GM21576 (cell line): Measurements from ENCODE around the gene CAT.
"Not testable (repeated sequence)": the region's sequence is repeated elsewhere in the genome, so short reads cannot be mapped to it uniquely, and the experiment has no call there.

ENCODE experiments used
- ATAC-seq: cut with Tn5 transposase; IDR thresholded peaks from one replicate; pipeline ENCODE4 v1.9.1; 2021; ENCODE audit warnings: mild to moderate bottlenecking, moderate library complexity; ENCODE audit not compliant: unreplicated experiment

The CAT gene

GRCh38 chr11:34424826-34425225, 13.9 kb upstream of the CAT start:
- ATAC-seq: not testable (repeated sequence)

- no peak for ATAC-seq
These were observed 13.4 kb upstream of the CAT start for GRCh38 chr11:34425360-34425759.

DNA sequence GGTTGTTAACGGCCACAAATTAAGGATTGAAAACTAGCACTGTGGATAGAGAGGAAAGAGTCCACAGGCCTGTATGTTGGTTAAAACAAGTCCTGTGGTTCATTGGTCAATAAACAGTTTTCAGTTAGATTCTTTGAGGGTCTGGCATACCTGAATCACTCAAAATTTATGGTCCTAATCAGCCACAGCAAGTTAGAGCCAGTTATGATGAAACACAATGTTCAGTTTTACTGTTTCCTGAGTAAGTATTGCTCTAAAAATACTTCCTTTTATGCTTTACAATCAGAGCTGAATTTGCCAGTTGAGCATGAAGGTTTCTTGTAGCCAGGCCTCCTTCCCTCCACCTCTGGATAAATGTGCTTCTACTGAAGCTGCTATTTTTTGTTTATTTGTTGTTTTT, 12.9 kb upstream of the CAT start:
- ATAC-seq: no peak

- no peak for ATAC-seq
These were observed 12.0 kb upstream of the CAT start for GRCh38 chr11:34426766-34427185.

DNA sequence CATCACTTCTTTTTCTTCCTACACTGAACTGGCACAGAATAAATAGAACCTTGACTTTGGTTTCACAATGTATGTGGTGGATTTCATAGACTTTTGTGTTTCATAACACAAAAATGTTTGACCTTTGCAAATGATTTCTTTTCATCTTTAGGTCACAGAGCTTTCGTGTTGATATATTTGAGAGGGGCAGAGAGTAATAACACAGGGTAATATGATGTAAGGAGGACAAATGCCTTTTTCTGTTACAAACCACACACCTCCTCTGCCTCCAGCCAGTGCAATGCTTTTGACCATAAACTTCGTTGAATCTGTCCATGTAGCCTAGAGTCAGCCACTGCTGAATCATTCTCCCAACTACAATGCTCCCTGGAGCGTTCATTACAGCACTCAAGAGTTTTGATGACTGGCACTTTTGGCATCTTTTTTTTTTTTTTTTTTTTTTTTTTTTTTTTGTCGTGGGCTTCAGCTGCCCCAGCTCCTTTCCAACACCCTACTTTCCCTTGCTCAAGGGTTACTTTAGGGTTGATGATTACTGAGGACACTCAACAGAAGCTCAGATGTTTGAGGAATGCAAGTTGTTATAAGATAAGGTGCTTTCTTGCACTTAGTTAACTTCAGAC, 11.4 kb upstream of the CAT start:
- no peak for ATAC-seq

- no peak for ATAC-seq
These were observed 6.8 kb upstream of the CAT start for GRCh38 chr11:34431979-34432378.

DNA sequence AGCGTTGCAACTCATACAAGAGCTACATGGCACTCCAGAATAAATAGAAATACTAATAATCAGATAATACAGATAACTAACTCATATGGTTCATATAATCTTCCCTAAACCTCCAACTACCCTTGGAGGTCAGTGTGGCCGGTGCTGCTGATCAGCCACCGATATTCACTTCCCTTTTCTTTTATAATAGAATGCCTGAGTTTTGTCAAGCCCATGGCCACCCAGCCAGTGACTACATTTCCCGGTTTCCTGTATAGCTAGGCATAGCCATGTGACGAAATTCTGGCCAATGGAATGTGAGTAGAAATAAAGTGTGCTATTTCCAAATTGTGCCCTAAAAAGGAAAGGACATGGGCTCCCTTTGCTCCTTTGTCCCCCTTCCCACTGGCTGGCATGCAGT, 5.9 kb upstream of the CAT start:
- no peak for ATAC-seq

GRCh38 chr11:34433899-34434298, 4.8 kb upstream of the CAT start:
- no peak for ATAC-seq

- ATAC-seq: no peak
These were observed 1.3 kb upstream of the CAT start for GRCh38 chr11:34437224-34438125.

DNA sequence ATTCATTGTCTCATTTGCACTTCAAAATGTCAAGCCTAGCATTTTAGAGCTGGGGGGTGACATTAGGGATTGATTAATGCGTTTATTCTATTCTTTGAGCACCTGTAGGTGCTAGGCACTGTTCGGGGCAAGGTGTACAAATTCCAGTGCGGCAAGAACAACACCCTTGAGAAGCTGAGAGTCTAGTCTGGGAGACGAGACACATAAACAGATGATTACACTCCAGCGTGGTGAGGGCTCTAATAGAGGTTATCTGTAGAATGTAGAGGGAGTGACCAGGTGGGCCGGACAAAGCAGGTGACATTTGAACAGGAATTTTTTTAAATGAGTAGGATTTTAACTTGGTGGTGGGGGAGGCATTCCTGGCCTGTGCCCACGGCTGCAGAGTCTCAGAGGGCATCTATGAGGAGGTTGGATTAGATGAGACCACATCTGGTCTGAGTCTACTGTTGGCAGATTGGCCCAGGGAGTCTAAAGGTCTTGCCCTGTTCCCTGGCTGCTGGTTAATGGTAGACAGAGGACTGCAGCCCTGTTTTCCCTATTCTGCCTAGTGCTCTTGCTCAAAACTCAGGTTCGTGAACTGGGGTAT, 970 bp downstream of the CAT start:
- ATAC-seq: no peak

DNA sequence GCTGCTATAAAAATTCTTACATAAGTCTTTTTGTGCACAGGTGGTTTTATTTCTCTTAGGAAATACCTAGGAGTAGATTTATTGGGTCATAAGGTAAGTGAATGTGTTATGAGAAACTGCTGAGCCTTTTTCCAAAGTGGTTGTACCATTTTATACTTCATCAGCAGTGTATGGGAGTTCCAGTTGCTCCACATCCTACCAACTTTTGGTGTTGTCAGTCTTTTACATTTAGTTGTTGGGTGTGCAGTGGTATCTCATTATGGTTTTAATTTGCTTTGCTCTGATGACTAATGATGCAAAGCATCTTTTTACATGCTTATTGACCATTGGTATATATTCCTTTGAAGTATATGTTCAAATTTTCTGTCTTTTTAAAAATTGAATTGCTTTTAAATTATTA, 3.1 kb downstream of the CAT start:
- no peak for ATAC-seq

DNA sequence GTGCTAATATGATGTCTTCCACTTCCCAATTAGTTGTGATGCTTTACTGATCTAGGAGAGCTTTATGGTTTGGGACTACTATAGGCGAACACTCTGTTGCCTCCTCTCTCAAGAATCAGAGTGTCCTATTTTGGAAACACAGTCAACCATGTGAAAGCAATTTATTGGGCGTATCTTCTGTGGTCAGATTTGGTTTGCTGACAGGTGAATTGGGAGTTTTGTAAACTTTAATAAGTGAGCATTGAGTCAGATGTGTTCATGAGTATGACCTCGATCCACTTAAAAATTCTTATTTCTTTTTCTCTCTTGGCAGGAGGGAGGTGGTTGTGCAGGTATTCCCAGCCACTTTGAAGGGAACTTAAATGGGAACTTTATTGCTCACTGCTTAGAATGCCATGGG, 4.4 kb downstream of the CAT start:
- ATAC-seq: no peak

DNA sequence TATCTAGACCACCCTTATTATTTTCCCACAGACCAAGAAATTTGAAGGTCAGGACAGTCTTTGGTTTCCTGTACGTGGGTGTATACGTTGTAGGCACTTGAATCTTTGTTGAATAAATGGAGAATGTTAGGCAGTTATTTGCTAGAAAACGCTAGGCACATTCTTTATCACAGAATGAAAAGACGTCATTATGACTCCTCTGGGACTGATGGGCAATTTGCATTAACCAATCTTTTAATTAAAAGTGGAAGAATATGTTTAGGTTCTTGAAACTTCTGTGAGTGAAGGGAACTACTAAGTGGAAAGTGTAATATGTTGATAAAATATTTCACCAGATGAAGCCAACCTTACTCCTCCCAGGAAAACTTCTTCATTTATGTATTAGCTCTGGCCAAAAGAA, 5.7 kb downstream of the CAT start:
- ATAC-seq: no peak

- no peak for ATAC-seq
These were observed 7.2 kb downstream of the CAT start for GRCh38 chr11:34445956-34446355.

DNA sequence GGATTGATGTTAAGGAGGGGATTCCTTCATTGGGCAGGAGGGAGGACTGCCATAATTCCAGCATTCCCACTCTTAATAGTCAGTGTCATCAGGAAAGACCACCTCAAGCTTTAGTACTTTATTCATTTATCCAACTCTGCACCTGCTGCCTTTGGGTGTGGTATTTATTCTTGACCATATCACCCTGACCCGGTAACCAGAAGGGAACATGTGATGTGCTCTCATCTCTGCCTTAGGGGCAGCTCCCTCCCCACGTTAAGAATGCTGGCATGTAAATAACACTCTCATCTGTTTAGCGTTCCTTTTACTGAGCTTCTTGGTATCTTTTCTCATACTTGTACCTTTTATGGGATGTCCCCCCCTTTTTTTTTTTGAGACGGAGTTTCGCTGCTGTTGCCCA, 7.7 kb downstream of the CAT start:
- no peak for ATAC-seq

DNA sequence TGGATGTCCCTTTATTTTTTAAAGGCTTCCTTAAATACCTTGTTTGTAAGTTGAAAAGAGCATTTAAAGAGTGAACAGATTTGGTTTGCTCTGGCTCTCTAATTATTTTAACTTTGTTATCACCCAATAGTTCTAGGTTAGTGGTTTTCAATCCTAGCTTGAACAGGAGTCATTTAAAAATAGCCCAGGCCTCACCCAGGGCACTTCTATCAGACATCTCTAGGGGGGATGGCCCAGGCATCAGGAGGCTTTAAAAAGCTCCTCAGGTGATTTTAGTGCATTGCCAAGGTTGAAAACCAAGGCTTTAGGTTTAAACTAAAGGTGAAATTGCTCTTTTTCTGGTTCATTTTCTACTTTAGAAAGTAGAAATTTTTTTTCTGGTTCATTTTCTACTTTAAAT, 8.3 kb downstream of the CAT start:
- no peak for ATAC-seq

DNA sequence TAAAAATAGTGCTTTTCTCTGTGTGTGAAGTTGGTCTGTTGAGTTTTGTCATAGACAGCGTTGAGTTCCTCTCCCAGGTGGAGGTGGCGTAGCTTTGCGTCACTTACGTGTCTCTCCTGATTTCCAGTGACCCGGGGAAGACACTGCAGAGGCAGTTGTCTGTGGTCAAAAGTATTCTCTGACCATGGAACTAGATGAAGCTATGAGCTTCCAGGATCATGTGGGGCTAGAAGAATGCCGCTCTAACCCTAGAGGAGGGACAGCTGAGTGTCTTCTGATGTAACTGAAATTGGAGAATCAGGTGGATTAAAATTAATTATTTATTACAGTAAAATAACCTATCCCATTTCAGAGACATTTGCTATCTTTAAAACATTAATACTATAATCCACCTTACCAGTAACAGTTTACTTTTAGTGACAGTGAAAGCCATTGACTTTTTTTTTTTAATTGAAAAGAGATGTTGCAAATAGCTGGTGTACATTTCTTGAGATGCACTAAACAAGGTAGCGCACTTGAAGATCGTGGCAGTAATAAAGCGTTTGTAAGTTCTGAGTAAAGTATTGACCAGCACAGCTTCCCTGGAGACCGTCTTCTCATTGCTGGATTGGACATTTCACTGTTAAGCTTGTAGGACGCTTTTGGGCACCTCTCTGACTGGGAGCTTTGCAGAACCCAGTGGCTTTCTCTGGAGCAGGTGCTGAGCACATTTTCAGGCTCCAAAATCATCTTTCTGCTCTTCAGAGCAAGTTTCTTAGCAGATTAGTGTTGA, 9.7 kb downstream of the CAT start:
- ATAC-seq: no peak

DNA sequence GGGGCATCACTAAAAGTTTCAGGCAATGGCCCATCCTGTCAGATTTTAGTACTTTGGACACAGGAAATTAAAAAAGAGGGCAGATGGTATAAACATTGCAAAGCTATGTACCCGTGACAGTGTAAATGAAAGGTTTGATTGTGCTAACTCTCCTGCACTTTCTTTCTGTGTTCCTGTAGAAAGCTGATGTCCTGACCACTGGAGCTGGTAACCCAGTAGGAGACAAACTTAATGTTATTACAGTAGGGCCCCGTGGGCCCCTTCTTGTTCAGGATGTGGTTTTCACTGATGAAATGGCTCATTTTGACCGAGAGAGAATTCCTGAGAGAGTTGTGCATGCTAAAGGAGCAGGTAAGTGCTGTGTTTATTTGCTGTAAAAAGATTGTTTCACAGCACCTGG, 10.3 kb downstream of the CAT start:
- no peak for ATAC-seq

DNA sequence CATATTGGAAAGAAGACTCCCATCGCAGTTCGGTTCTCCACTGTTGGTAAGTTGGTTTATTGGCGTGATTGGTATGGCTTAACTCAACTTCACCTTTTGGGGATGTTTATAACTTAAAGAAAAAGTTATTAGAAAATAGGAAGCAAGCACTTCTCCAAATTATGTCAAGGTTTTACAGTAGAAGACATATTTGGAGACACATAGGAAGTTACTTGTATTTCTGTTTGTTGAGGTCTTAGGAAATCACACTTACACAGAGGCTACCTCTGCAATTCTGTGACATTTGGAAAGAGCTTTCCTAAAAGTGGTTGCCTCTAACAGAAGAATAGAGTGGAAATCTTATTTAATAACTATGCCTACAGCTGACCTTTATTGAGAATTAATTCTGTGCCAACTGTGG, 12.3 kb downstream of the CAT start:
- no peak for ATAC-seq

DNA sequence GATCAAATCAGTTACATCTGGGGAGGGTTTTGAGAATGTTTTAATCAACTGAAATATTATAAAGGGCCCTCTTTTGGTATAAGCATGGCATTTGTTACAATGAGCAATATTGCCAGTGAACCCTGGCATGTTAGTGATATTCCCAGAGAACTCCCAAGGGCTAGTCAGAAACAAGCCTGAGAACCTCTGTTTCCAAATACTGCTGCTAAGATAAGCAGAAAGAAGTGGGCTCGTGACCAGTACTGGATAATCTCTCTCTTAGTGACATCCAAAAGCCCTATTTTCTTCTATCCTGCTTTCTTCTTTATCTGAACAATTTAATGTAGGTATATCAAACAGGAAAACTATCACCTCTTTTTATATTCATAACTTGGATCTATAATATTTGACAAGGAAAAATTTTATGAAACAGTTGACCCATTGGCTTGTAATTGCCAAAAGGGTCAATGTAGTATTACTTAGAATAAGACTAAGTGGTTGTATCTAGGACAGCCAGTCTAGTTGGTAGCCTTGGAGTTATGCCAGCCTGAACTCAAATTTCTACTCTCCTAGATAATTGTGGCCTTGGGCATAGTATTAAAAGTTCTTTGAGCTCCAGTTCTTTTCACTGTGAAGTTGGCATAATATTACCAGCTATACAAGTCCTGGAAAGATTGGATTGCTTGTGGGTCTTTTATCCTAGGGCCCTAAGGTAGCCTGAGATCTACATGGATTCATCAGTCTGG, 15.7 kb downstream of the CAT start:
- ATAC-seq: no peak

DNA sequence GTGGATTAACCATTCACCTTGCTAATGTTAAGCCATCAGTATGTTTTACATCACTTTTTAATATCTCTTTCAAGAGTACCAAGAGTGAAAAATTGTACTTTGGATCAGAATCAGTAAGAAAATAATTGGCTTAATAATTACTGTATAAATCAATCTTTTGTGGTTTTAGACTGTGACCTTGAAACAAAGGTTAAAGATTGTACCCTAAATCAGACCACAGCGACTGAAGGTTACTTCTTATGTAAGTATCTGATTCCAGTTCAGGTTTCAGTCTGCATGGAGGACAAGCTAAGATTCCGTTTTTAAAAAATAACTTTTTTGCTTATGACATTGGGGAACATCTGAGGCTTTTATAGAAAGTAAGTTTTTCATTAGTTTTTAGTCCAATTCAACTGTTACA, 18.9 kb downstream of the CAT start:
- ATAC-seq: no peak
